HG03095 (cell line): ENCODE measurements around the gene ERMAP.
"Not testable (repeated sequence)": the region's sequence is repeated elsewhere in the genome, so short reads cannot be mapped to it uniquely, and the experiment has no call there.

Experiments used
- ATAC-seq: cut with Tn5 transposase; IDR thresholded peaks from one replicate; pipeline ENCODE4 v1.9.1; 2021; ENCODE audit warnings: moderate library complexity; ENCODE audit not compliant: unreplicated experiment

The ERMAP gene

GRCh38 chr1:42807056-42807668 lies 9.8 kb upstream of the ERMAP start:
- no peak for ATAC-seq

GRCh38 chr1:42814815-42815214 lies 2.1 kb upstream of the ERMAP start:
- ATAC-seq, result not testable (repeated sequence)

- ATAC-seq, result peak; percentile 11
Observed at GRCh38 chr1:42815941-42816584, 859 bp upstream of the ERMAP start.

GRCh38 chr1:42817440-42817767 lies 482 bp downstream of the ERMAP start:
- no peak for ATAC-seq

GRCh38 chr1:42817976-42818375 lies 1.1 kb downstream of the ERMAP start:
- no peak for ATAC-seq

- ATAC-seq, result no peak
Observed at GRCh38 chr1:42820813-42821212, 3.9 kb downstream of the ERMAP start.

GRCh38 chr1:42821690-42822089 lies 4.8 kb downstream of the ERMAP start:
- no peak for ATAC-seq

- ATAC-seq, result no peak
Observed at GRCh38 chr1:42822800-42823392, 6.0 kb downstream of the ERMAP start.

GRCh38 chr1:42824481-42825035 lies 7.6 kb downstream of the ERMAP start:
- ATAC-seq, result no peak

GRCh38 chr1:42825036-42825851 lies 8.3 kb downstream of the ERMAP start:
- no peak for ATAC-seq

GRCh38 chr1:42830631-42831030 lies 13.7 kb downstream of the ERMAP start:
- no peak for ATAC-seq

- no peak for ATAC-seq
Observed at GRCh38 chr1:42831273-42831672, 14.4 kb downstream of the ERMAP start.

GRCh38 chr1:42832641-42833240 lies 15.8 kb downstream of the ERMAP start:
- ATAC-seq, result no peak

- ATAC-seq, result no peak
Observed at GRCh38 chr1:42833981-42834380, 17.1 kb downstream of the ERMAP start.

GRCh38 chr1:42834803-42835202 lies 17.9 kb downstream of the ERMAP start:
- ATAC-seq, result no peak

- ATAC-seq, result no peak
Observed at GRCh38 chr1:42835422-42835821, 18.5 kb downstream of the ERMAP start.

- no peak for ATAC-seq
Observed at GRCh38 chr1:42837709-42838108, 20.8 kb downstream of the ERMAP start.

GRCh38 chr1:42838482-42839190 lies 21.7 kb downstream of the ERMAP start:
- ATAC-seq, result no peak

- ATAC-seq, result no peak
Observed at GRCh38 chr1:42841010-42841409, 24.1 kb downstream of the ERMAP start.

- ATAC-seq, result no peak
Observed at GRCh38 chr1:42841440-42842147, 24.7 kb downstream of the ERMAP start.
